GM12878 (cell line): ENCODE measurements around the gene EEF1AKMT2.

ENCODE experiments used
- FOXK2 ChIP-seq: fragments of 450-650 bp; IDR thresholded peaks from 2 replicates; pipeline ENCODE4 v1.6.1; 2017; ENCODE audit warnings: mild to moderate bottlenecking, moderate library complexity
- GABPA ChIP-seq: IDR thresholded peaks from 2 replicates; pipeline ENCODE4 v1.6.1; 2014; ENCODE audit warnings: antibody characterized with exemption, low read depth, mild to moderate bottlenecking, inconsistent platforms

GRCh38 chr10:124792998-124793352 lies 1.3 kb upstream of the EEF1AKMT2 start:
- TF ChIP-seq FOXK2 (no peak), GABPA (no peak)
